NB4 (cell line): ENCODE measurements around the gene ZNF581.

Experiments
- POLR2A ChIP-seq: IDR thresholded peaks from 2 replicates; pipeline ENCODE4 v1.6.1; 2011; ENCODE audit warnings: mild to moderate bottlenecking; ENCODE audit not compliant: insufficient read length; ENCODE audit errors: extremely low read depth
- TF ChIP-seq, protein P1 (sequence below): IDR thresholded peaks from one replicate; pipeline ENCODE4 v1.5.1; 2012; ENCODE audit warnings: low read depth, low read length
- TF ChIP-seq, protein P2 (sequence below): IDR thresholded peaks from 2 replicates; pipeline ENCODE4 v1.6.1; 2011; ENCODE audit warnings: low read depth, low read length

- TF ChIP-seq, protein P1, sequence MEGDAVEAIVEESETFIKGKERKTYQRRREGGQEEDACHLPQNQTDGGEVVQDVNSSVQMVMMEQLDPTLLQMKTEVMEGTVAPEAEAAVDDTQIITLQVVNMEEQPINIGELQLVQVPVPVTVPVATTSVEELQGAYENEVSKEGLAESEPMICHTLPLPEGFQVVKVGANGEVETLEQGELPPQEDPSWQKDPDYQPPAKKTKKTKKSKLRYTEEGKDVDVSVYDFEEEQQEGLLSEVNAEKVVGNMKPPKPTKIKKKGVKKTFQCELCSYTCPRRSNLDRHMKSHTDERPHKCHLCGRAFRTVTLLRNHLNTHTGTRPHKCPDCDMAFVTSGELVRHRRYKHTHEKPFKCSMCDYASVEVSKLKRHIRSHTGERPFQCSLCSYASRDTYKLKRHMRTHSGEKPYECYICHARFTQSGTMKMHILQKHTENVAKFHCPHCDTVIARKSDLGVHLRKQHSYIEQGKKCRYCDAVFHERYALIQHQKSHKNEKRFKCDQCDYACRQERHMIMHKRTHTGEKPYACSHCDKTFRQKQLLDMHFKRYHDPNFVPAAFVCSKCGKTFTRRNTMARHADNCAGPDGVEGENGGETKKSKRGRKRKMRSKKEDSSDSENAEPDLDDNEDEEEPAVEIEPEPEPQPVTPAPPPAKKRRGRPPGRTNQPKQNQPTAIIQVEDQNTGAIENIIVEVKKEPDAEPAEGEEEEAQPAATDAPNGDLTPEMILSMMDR = no peak
- no peak for TF ChIP-seq POLR2A
- TF ChIP-seq, protein P2, sequence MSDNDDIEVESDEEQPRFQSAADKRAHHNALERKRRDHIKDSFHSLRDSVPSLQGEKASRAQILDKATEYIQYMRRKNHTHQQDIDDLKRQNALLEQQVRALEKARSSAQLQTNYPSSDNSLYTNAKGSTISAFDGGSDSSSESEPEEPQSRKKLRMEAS = no peak
Measured at GRCh38 chr19:55645512-55645881, 2.0 kb downstream of the ZNF581 start.
